NCI-H2196 treated with DMSO at 0.1 percent for 48 hours (cell line): Measurements from ENCODE around the gene SRSF4.
"Not testable (repeated sequence)": the region's sequence is repeated elsewhere in the genome, so short reads cannot be mapped to it uniquely, and the experiment has no call there.

Experiments used
- DNase-seq: peaks from one replicate; lab custom pipeline; 2025; ENCODE audit not compliant: unreplicated experiment; lab: John Stamatoyannopoulos, UW

The SRSF4 gene

DNA sequence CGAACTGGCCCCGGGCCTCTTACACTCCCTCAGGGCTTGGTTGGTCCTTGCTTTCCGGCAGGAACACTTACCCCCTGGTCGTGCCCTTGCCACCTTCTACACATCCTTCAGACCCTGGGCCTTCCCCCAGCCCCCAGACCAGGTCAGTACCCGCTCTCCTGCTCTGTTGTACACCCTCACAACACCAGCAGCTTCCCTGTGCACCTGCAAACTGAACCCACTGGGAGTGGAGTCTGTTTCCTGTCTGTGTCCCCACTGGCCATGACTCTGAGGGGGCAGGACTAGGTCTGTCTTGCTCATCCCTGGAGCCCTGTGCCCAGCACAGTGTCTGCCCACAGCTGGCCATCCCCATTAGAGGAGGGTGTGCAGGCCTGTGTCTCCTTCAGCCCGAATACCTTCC, 55.9 kb downstream of the SRSF4 start:
- no peak for DNase-seq

DNA sequence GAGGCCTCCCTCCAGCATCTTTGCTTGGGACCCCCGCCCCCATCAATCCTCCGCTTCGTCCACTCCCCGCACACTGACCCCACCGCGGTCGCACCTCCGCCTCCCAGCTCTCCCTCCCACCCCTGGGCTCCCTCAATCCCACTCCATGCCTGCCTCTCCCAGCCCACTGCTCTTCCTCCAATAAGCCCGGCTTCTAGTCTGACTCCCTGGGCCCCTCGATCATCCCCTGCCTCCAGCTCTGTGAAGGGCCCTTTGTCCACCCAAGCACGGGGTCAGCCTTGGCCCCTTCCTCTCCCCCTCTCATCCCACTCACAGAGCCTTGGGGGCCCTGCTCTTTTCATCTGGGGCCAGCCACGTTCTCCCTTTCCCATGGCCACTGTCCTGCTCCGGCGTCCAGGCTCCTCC, 56.5 kb downstream of the SRSF4 start:
- no peak for DNase-seq

DNA sequence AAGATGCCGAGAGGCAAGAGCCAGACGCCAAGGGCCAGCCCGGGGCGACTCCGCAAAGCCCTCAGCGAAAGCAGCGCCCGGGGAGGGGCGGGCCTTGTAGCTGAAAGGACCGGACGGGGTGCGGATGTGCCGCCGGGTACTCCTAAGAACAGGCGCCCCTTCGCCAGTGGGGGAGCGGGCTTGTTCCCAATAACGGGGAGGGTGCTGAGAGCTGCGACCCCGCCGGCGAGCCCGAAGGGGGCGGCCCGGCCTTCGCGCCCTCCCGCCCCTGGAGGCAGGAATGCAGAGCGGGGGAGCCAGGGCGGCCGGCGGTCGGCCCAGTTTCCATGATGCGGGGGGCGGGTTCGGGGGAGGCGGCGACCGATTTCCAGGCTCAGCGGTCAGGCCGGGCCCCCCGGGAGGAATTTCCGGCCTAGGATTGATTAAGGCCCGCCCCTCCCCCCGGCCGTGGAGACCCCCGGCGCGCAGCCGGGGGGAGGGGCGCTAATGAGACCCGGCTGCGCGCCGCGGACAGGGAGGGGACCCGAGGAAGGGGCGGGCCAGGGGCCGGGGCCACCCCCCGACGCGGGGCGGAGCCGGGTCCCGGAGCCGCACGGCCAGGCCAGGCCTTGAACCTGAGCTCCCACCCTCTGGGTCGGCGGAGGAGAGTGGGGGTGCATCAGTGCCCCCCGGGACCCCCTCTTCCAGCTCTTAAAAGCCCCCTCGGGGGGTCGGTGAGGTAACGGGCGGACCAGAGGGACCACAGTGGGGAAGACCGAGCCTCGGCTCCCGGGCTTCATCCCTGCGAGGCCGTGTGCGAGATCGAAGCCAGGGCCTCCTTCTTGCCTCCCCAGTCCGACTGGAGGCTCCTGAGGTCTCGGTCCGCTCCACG, 57.1 kb downstream of the SRSF4 start:
- peak; percentile 50 for DNase-seq

DNA sequence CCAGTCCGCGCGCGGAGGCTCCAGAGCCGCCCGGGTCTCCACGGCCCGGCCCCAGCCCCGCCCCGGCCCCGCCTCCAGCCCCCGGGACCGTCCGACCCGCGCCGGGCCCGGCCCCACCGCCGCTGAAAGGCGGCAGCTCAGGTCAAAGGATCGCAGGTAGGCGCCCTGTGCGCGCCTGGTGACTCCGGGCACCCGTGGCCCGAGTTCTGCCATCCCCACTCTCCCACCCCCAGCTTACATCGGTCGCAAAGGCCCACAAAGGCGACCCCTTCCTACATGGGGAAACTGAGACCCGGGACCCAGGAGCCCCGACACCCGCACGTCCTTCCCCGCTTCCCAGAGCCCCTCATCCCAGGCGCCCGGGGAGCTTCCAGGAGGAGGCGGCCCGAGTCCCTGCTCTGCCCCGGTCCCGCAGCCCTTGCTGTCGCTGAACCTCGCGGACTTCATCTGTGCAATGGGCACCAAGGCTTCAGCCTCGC, 57.8 kb downstream of the SRSF4 start, which contains the start of gene TMEM200B:
TSS of gene TMEM200B (minus strand) at position 17 of the 479 bp plus-strand sequence. CDS start 2,075 bp downstream, outside the sequence.
- no peak for DNase-seq

DNA sequence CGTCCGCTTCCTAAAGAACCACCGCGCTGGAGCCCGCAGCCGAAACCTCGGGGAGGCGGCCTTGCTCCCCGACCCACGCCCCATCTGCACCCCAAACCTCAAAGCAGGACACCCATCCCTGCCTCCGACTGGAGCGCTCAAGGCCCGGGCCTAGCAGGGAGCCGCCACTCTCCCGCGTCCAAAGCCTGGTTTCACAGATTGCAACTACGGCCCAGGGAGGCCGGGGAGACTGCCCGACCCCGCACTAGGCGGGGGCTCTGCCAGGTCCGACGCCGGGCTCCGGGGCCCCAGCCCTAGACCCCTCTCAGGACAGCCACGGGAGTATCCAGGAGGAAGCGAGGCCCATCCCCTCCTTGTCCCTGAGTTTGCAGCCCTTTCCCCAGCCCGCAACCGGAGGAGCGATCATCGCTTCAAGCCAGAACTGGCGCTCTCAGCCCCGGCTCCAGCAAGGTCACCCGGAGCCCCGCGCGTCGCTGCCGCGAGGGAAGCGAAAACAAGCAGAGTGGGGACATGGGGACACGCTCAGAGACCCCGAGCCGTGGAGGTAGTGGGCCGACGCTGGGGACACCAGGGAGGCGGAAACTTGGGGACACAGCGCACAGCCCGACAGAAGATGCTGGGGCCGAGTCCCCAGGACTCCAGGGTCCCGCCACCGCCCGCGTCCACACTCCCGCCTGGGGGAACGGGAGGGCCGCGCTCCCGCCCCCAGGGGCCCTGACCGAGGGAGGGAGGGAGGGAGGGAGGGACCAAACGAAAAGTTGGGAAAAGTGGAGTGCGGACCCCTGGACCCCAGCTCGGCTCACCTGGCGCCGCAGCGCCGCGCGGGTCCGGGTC, 58.4 kb downstream of the SRSF4 start:
- no peak for DNase-seq

DNA sequence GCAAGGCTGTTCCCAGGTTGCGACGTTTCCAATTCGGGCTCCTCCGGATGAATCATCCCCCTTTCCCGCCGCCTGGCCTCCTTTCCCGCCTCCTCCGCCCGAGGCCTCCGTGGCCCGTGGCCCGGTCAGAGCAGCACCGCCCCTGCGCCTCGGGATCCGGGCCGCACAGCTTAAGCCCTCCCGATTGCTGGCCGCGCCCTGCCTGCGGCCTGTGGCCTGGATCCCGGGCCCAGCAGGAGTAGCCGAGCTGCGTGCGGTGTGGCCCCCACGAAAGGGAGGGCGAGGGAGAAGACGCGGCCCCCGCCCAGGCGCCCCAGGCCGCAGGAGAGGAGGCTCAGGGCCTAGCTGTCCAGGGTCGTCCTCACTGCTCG, 59.0 kb downstream of the SRSF4 start:
- DNase-seq = no peak

GRCh38 chr1:29121936-29122681, 59.6 kb downstream of the SRSF4 start:
- no peak for DNase-seq

DNA sequence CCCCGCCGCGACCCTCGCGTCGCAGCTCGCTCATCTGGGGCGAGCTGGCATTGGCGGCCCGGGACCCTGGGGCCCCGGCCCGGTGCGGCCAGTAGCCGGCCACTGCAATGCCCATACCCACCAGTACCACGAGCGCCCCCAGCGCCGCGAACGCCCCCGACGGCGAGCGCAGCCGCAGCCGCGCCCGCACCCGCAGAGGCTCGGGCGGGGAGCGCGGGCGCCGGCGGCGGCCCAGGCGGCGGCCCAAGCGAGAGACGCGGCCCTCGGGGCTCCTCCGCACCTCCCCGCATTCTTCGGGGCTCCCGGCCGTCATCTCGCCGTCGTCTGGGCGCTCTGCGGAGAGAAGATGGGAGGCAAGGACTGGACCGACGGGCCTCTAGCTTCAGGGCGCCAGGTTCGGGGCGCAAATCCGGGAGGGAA, 60.2 kb downstream of the SRSF4 start:
- no peak for DNase-seq

DNA sequence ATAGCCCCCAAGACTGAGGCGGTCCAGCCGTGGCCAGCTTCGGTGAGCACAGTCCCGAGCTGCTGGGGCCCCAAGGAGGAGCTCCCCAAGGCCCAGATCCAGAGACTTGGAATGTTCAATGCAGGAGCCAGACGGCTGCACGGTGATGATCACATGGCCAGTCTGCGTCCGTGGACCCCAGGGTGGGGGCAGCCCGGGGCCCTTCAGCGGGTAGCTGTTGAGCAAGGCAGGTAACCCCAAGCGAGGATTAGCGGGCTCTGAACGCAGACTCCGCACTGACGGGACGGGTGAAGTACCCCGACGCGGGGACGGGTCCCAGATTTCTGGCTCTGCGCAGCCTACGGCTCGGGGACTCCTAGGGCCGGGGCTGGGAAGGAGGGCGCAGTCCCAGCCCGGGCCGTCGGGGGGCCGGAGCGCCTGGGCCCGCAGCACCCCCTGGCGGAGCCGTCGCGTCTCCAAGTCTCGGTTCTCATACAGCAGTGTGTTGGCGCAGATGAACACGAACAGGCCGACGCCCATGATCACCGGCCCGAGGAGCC, 60.7 kb downstream of the SRSF4 start:
- no peak for DNase-seq

DNA sequence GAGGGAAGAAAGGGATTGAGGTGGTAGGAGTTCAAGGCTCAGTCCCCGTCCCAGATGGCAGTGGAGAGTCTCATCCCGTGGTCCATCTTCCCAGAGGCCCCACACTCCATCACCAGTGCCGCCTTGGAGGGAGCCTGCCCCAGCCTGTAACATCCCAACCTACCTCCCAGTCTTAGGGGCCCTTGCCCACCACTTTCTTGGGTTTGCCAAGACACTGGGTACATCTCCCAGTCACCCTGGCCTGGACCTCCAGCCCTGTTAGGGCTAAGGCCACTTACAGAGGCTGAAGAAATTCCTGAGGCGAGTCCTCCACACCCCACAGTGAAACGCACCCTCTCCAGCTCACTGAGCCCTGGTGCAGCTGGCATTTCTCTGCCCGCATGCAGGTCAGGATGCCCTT, 61.3 kb downstream of the SRSF4 start:
- no peak for DNase-seq

GRCh38 chr1:29119121-29119929, 62.4 kb downstream of the SRSF4 start:
- DNase-seq = no peak

GRCh38 chr1:29117381-29117780, 64.3 kb downstream of the SRSF4 start:
- no peak for DNase-seq

DNA sequence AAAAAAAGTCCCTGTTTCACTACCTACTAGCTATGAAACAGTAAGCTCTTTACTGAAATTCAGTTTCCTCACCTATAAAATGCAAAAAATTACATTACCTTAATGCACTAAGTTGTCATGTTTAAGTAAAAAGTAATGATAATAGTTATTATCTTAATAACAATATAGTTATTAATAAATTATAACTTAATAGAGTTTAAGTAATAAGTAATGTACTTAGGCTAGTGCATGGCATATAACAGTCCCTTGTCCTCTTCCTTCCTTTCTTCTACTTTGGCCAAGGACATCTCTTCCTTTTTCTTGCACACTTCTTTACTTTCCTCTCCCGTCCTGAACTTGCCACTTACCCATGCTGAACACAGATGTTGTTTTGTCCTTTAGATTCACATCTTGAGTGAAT, 67.0 kb downstream of the SRSF4 start:
- DNase-seq = no peak

- DNase-seq = no peak
Observed at GRCh38 chr1:29113413-29114117, 68.1 kb downstream of the SRSF4 start.

DNA sequence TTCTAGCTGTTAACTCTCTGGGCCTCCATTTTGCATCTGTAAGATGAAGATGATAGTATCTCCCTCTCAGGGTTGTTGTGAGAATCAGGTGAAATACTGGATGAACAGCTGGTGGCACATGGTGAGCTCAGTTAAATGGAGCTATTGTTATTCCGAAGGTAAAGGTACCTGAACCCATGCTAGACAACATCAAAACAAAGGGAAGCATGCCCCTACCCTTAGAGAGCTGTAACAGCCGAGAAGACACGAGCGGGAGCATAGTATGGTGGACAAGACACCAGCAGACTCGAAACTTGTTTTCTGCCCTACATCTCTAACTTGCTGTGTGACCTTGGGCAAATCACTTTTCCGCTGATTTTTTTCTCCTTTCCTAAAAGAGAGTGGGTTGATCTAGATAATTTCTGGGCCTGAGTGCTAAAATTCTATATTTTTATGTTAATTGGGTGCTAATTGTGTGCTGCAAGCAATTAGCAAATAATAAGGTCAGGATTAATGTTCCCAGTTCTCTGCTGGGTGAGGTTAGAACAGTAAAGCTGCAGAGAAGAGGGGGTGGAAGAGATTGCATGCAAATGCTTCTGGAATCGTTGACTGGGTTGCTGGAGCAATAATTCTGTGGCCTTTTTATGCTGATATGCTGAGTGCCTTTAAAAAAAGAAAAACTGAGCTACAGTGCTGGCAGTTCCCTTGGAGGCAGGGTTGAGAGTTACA, 68.8 kb downstream of the SRSF4 start:
- DNase-seq = no peak

DNA sequence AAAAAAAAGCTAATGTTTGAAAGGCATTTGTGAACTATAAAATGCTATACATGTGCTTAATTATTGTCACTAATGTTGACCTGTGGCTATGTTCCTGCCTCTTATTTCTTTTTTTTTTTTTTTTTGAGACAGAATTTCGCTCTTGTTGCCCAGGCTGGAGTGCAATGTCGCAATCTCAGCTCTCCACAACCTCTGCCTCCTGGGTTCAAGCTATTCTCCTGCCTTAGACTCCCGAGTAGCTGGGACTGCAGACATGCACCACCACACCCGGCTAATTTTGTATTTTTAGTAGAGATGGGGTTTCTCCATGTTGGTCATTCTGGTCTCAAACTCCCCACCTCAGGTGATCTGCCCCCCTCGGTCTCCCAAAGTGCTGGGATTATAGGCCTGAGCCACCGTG, 73.7 kb downstream of the SRSF4 start:
- DNase-seq = not testable (repeated sequence)

- no peak for DNase-seq
Observed at GRCh38 chr1:29105822-29106221, 75.9 kb downstream of the SRSF4 start.

GRCh38 chr1:29100487-29100886, 81.2 kb downstream of the SRSF4 start:
- no peak for DNase-seq

DNA sequence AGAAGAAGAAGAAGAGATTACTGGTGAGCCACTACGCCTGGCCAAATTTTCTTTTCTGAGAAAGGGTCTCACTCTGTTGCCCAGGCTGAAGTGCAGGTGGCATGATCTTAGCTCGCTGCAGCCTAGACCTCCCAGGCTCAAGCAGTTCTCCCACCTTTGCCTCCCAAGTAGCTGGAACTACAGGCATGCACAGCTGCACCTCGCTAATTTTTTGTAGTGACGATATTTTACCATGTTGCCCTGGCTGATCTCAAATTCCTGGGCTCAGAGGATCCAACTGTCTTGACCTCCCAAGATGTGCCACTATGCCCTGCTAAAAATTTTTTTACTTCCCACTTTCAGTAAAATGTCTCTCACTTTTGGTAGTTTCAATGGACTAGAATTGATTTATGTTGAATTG, 82.4 kb downstream of the SRSF4 start:
- DNase-seq = no peak
